OCI-LY7 (cell line): ENCODE measurements around the gene TMEM119. TPM values are rescaled to one million over a fixed set of nuclear protein-coding genes. Genes with fewer than 3 reads are reported as not detected.
A peak's percentile ranks its signal among the peaks of the same experiment; 100 is the strongest.

ENCODE experiments used
- BruUV-seq: library from RNA; stranded (reverse); fragments of 400-500 nt; replicated peaks from 2 replicates; lab custom pipeline; 2021; lab: Mats Ljungman, UMichigan
- CTCF ChIA-PET: fragments of 300-600 bp; sonication (Branson Sonifier 250); formaldehyde crosslinking; loops from one replicate; lab custom pipeline; 2022; ENCODE audit warnings: antibody characterized with exemption; ENCODE audit not compliant: unreplicated experiment; lab: Charles Lee
- POLR2A ChIA-PET: fragments of 300-600 bp; sonication (Branson Sonifier 250); formaldehyde crosslinking; loops from one replicate; lab custom pipeline; 2022; ENCODE audit warnings: antibody characterized with exemption; lab: Charles Lee
- DNase-seq: peaks from one replicate; pipeline ENCODE4 v3.0.0-alpha.2; 2015; ENCODE audit warnings: low spot score
- H2AFZ ChIP-seq: fragments of 200-600 bp; sonication (generic), shearing (Covaris generic); 2 replicates; pipeline ENCODE4 v1.6.1; 2014; ENCODE audit warnings: mild to moderate bottlenecking, antibody characterized with exemption, low read length, moderate library complexity
- H3K27ac ChIP-seq: fragments of 200-600 bp; sonication (generic); 2 replicates; pipeline ENCODE4 v1.5.1; 2014; ENCODE audit warnings: mixed run types, low read depth, mild to moderate bottlenecking, moderate library complexity, low read length, inconsistent platforms; ENCODE audit not compliant: poor library complexity, severe bottlenecking
- H3K36me3 ChIP-seq: fragments of 200-600 bp; sonication (generic); 2 replicates; pipeline ENCODE4 v1.6.1; 2014; ENCODE audit warnings: mild to moderate bottlenecking, antibody characterized with exemption, low read length, moderate library complexity, mixed read lengths; ENCODE audit not compliant: insufficient read depth
- H3K4me1 ChIP-seq: fragments of 200-600 bp; sonication (generic); 2 replicates; pipeline ENCODE4 v1.5.1; 2014; ENCODE audit warnings: mild to moderate bottlenecking, low read length; ENCODE audit not compliant: insufficient read depth, poor library complexity, severe bottlenecking
- H3K4me2 ChIP-seq: fragments of 200-600 bp; sonication (generic); 2 replicates; pipeline ENCODE4 v1.6.1; 2014; ENCODE audit warnings: mild to moderate bottlenecking, low read length
- H3K4me3 ChIP-seq: fragments of 200-600 bp; sonication (generic); 2 replicates; pipeline ENCODE4 v1.5.1; 2014; ENCODE audit warnings: mild to moderate bottlenecking, low read depth, low read length; ENCODE audit not compliant: poor library complexity, severe bottlenecking
- H3K79me2 ChIP-seq: fragments of 200-600 bp; sonication (generic); 2 replicates; pipeline ENCODE4 v1.6.1; 2016; ENCODE audit warnings: low read depth, mild to moderate bottlenecking, low read length, moderate library complexity, mixed read lengths; ENCODE audit not compliant: insufficient read depth
- H3K9me2 ChIP-seq: fragments of 200-600 bp; sonication (generic); 2 replicates; pipeline ENCODE4 v1.6.1; 2016; ENCODE audit warnings: mild to moderate bottlenecking, low read length, mixed read lengths; ENCODE audit not compliant: insufficient read depth
- H3K9me3 ChIP-seq: fragments of 200-600 bp; sonication (generic); 2 replicates; pipeline ENCODE4 v1.6.1; 2014; ENCODE audit warnings: mild to moderate bottlenecking, mixed run types, low read length, mixed read lengths
- H4K20me1 ChIP-seq: fragments of 200-600 bp; sonication (generic); 2 replicates; pipeline ENCODE4 v1.6.1; 2014; ENCODE audit warnings: mild to moderate bottlenecking, antibody characterized with exemption, low read length, moderate library complexity, mixed read lengths; ENCODE audit not compliant: insufficient read depth
- CTCF ChIP-seq: fragments of 200-600 bp; sonication (generic); conservative IDR thresholded peaks from 2 replicates; pipeline ENCODE4 v1.5.1; 2014; ENCODE audit warnings: mild to moderate bottlenecking, antibody characterized with exemption, low read length, moderate library complexity, mixed read lengths
- EZH2phosphoT487 ChIP-seq: fragments of 200-600 bp; sonication (generic); IDR thresholded peaks from 2 replicates; pipeline ENCODE4 v1.6.1; 2018; ENCODE audit warnings: low read depth, borderline replicate concordance, mild to moderate bottlenecking, mixed run types, antibody characterized with exemption, low read length, moderate library complexity, mixed read lengths
- intact Hi-C: fragments of 100-400 bp; cut with micrococcal nuclease; formaldehyde crosslinking; loops from one replicate; pipeline ENCODE4 v1.10.0; 2022; ENCODE audit not compliant: unreplicated experiment
- total RNA-seq, 2 experiments: library from RNA; depleted of rRNA in 1 of 2; stranded (reverse); fragments of >200 nt in 1 of 2; shearing (Covaris generic) in 1 of 2; gene quantifications; 2 replicates each; pipeline ENCODE4 v1.2.3, GENCODE V29; 2014 to 2022

TMEM119 gene
- total RNA-seq, 2 experiments from 2014 or later = not detected

DNA sequence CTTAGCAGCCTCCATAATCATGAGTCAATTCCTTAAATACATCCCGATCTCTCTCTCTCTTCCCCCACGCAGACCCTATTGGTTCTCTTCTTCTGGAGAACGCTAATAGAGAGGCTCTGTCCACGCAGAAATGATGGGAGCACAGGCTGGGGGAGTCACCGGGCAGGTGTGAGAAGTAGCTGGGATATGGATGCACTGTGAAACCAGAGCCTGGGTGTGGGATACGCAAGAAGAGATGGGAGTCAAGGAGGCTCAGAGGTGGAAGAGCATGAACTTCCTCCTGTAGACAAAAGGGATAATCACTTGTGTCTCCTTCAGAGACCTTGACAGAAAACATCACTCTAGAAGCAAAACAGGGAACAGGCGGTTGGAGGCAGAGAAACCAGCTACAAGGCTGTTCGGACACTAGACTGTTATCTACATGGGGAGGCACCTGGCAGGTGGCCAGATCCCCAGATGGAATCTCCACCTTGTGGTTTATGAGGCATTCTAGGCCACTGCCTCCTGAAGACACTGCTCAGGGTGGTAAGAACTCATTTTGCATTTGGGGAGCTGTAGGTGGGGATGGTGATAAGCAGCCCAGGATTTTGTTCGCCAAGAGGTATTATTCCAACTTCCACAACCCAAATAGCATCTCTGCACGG is 43.0 kb upstream of the TMEM119 start:
- Histone ChIP-seq H3K27ac (peak overlapping the region; percentile 99), H2AFZ (no peak overlapping the region), H3K36me3 (peaks cover 49% of the 10 kb centered on the region), H3K9me3 (0 out of 2 replicates have a peak, but pooled peaks cover 4% of the 10 kb centered on the region), H4K20me1 (no peaks in the 10 kb centered on the region), H3K4me2 (peak overlapping the region; percentile 72), H3K4me3 (peak overlapping the region; percentile 41), H3K4me1 (peaks cover 92% of the 10 kb centered on the region), H3K9me2 (no peaks in the 10 kb centered on the region), H3K79me2 (peaks cover 50% of the 10 kb centered on the region; the same call in 1 of the 2 replicates)
- TF ChIP-seq EZH2phosphoT487 = no peak
- TF ChIP-seq CTCF = no peak
- peak; percentile 89 for DNase-seq
- ChIA-PET POLR2A (interaction anchor here (0.5 to 17.7 kb wide), 14 partner anchors 8 to 1673 kb away, joined by 3 to 330 read pairs (median 5); partner anchors contain the start of genes ISCU, SART3 and SELPLG), CTCF (interaction anchor here (0.8 to 1.9 kb wide), 3 partner anchors 22 to 68 kb away, joined by 3 to 5 read pairs (median 4); no protein-coding TSS in a partner anchor)
- BruUV-seq = no TSS peak
- intact Hi-C loops = no loop called here

DNA sequence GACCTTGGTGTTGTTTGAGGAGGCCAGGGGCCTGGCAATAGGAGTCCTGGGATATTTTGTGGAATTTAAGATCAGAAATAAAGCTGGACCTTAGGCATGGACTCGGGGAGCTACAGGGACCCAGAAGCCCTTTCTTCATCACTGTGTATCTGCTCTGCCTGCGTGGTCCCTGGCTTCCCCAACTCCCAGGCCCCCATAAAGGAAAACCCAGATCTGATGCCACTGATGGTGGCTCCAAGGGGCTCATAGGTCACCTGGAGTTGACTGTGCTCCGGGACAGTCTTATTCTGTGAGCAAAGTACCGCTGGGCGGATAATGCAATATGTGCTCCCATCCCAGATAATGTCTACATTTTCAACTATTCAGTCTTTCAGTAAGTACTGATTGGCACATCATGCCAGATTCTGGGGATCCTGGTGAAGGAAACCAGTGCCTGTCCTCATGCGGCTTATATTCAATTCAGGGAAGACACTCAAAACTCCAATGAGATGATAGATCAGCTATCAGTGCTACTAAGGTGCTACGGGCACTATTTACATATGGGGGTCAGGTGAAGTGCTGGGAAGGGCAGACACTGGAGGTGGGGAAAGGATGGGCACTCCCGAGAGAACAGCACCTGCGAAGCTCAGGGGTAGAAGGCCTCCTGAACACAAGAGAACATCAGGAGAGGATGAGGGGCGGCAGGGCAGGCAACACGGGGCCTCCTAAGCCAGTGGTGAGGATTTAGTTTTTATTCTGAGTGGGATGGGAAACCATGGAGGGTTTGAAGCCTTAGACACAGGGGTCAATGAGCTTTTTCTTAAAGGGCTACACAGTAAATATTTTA is 41.3 kb upstream of the TMEM119 start:
- intact Hi-C loops = loop anchor here (10.0 kb wide), 2 partner anchors 456 to 1684 kb away; partner anchors contain the start of genes ALKBH2, TMEM263 and UNG
- TF ChIP-seq EZH2phosphoT487 (no peak), CTCF (no peak)
- peaks cover 33% of the 10 kb centered on the region for H3K36me3 ChIP-seq
- H3K27ac ChIP-seq = peak overlapping the region; percentile 99
- no peak for DNase-seq
- H3K4me3 ChIP-seq = peak overlapping the region; percentile 75
- H3K79me2 ChIP-seq = peaks cover 53% of the 10 kb centered on the region; the same call in 1 of the 2 replicates
- no peaks in the 10 kb centered on the region for H4K20me1 ChIP-seq
- BruUV-seq = no TSS peak
- H3K4me2 ChIP-seq = peak overlapping the region; percentile 77
- CTCF ChIA-PET = interaction anchor here (0.9 kb wide), 1 partner anchor 21 kb away, joined by 5 read pairs; no protein-coding TSS in a partner anchor
- no peaks in the 10 kb centered on the region for H3K9me2 ChIP-seq
- H3K4me1 ChIP-seq = peaks cover 88% of the 10 kb centered on the region
- H3K9me3 ChIP-seq = 0 out of 2 replicates have a peak, but pooled peaks cover 4% of the 10 kb centered on the region
- H2AFZ ChIP-seq = no peak overlapping the region
- POLR2A ChIA-PET = interaction anchor here (0.9 to 17.7 kb wide), 7 partner anchors 12 to 422 kb away, joined by 3 to 330 read pairs (median 32); partner anchors contain the start of genes ISCU and SART3
